Neural progenitor cell (in vitro differentiated cells): ENCODE measurements around the gene SCFD2.

Experiments used
- EZH2 ChIP-seq: fragments of 200-600 bp; sonication (generic); IDR thresholded peaks from 2 replicates; pipeline ENCODE4 v1.6.1; 2017; ENCODE audit warnings: antibody characterized with exemption, mild to moderate bottlenecking, moderate library complexity
- EZH2phosphoT487 ChIP-seq: fragments of 200-600 bp; sonication (generic); IDR thresholded peaks from 2 replicates; pipeline ENCODE4 v1.6.1; 2017; ENCODE audit warnings: antibody characterized with exemption
- TF ChIP-seq, protein P1 (sequence below): fragments of 200-600 bp; sonication (generic); IDR thresholded peaks from 2 replicates; pipeline ENCODE4 v1.5.1; 2017; ENCODE audit warnings: antibody characterized with exemption, mild to moderate bottlenecking

- TF ChIP-seq, protein P1, sequence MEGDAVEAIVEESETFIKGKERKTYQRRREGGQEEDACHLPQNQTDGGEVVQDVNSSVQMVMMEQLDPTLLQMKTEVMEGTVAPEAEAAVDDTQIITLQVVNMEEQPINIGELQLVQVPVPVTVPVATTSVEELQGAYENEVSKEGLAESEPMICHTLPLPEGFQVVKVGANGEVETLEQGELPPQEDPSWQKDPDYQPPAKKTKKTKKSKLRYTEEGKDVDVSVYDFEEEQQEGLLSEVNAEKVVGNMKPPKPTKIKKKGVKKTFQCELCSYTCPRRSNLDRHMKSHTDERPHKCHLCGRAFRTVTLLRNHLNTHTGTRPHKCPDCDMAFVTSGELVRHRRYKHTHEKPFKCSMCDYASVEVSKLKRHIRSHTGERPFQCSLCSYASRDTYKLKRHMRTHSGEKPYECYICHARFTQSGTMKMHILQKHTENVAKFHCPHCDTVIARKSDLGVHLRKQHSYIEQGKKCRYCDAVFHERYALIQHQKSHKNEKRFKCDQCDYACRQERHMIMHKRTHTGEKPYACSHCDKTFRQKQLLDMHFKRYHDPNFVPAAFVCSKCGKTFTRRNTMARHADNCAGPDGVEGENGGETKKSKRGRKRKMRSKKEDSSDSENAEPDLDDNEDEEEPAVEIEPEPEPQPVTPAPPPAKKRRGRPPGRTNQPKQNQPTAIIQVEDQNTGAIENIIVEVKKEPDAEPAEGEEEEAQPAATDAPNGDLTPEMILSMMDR, result no peak
- TF ChIP-seq EZH2phosphoT487 (no peak), EZH2 (no peak)
Measured at GRCh38 chr4:53273726-53274125, 92.1 kb downstream of the SCFD2 start.
